ENCODE results near the gene SLC35D1.

DNA sequence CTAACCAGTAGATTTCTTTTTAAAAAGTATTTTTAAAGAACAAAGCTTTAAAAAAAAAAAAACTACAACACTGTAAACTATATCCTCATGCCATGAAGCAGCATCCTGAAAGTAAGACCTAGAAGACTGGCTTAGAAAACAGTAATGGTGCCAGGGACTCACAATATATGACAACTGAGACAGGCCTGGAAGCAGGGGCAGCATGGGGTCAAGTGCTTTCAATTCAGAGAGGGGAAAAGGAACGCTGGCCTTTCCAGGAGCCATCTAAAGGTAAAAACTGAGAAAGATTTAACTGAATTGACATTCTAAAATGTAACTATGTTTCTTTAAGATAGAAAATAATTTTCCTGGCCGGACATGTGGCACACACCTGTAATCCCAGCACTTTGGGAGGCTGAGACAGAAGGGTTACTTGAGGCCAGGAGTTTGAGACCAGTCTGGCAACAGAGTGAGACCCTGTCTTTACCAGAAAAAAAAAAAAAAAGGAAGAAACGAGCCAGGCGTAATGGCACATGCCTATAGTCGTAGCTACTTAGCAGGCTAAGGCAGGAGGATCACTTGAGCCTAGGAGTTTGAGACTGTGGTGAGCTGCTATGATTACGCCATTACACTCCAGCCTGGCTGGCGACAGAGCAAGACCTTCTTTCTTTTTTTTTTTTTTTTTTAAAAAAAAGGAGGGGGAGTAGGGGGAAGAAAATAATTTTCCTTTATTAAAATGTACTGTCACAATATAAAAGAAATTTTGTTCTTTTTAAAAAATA is 54.1 kb downstream of the SLC35D1 start:
- TF ChIP-seq, protein P1, sequence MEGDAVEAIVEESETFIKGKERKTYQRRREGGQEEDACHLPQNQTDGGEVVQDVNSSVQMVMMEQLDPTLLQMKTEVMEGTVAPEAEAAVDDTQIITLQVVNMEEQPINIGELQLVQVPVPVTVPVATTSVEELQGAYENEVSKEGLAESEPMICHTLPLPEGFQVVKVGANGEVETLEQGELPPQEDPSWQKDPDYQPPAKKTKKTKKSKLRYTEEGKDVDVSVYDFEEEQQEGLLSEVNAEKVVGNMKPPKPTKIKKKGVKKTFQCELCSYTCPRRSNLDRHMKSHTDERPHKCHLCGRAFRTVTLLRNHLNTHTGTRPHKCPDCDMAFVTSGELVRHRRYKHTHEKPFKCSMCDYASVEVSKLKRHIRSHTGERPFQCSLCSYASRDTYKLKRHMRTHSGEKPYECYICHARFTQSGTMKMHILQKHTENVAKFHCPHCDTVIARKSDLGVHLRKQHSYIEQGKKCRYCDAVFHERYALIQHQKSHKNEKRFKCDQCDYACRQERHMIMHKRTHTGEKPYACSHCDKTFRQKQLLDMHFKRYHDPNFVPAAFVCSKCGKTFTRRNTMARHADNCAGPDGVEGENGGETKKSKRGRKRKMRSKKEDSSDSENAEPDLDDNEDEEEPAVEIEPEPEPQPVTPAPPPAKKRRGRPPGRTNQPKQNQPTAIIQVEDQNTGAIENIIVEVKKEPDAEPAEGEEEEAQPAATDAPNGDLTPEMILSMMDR (conservative IDR thresholded peaks at IDR 0.05; ENCODE audit: low read length), result no peak
- TF ChIP-seq EZH2phosphoT487 (IDR thresholded peaks at IDR 0.05; ENCODE audit: borderline replicate concordance, low read depth, low read length), result no peak
